SH-SY5Y (cell line): ENCODE data around the gene PLCL2.

ENCODE experiments used
- GATA2 ChIP-seq: IDR thresholded peaks from 2 replicates; pipeline ENCODE4 v1.6.1; 2011; ENCODE audit warnings: mild to moderate bottlenecking, low read depth, low read length
- GATA3 ChIP-seq: IDR thresholded peaks from 2 replicates; pipeline ENCODE4 v1.6.1; 2011; ENCODE audit warnings: low read depth, mild to moderate bottlenecking, low read length, moderate library complexity

PLCL2 gene

GRCh38 chr3:17013050-17013449, 128.3 kb downstream of the PLCL2 start:
- TF ChIP-seq GATA2 (no peak), GATA3 (no peak)

- TF ChIP-seq GATA3, result no peak
- no peak for TF ChIP-seq GATA2
Measured at GRCh38 chr3:17013571-17013970, 128.8 kb downstream of the PLCL2 start.

GRCh38 chr3:17014284-17014683, 129.5 kb downstream of the PLCL2 start:
- TF ChIP-seq GATA2, result no peak

- TF ChIP-seq GATA2, result no peak
- TF ChIP-seq GATA3, result no peak
Measured at GRCh38 chr3:17014709-17015108, 130.0 kb downstream of the PLCL2 start.

GRCh38 chr3:17021614-17022013, 136.9 kb downstream of the PLCL2 start:
- TF ChIP-seq GATA3 (no peak), GATA2 (no peak; the same call in 1 of the 2 replicates)

GRCh38 chr3:17023006-17023664, 138.4 kb downstream of the PLCL2 start:
- TF ChIP-seq GATA2 (no peak), GATA3 (no peak)

- TF ChIP-seq GATA3 (no peak), GATA2 (no peak)
Measured at GRCh38 chr3:17025594-17026139, 140.9 kb downstream of the PLCL2 start.

- TF ChIP-seq GATA3 (no peak), GATA2 (no peak)
Measured at GRCh38 chr3:17027318-17027717, 142.6 kb downstream of the PLCL2 start.

- TF ChIP-seq GATA2 (no peak), GATA3 (no peak)
Measured at GRCh38 chr3:17028363-17028762, 143.6 kb downstream of the PLCL2 start.

- no peak for TF ChIP-seq GATA3
- TF ChIP-seq GATA2, result no peak
Measured at GRCh38 chr3:17030438-17030837, 145.7 kb downstream of the PLCL2 start.

GRCh38 chr3:17030956-17031652, 146.3 kb downstream of the PLCL2 start:
- TF ChIP-seq GATA3 (no peak), GATA2 (no peak)

GRCh38 chr3:17032407-17033034, 147.8 kb downstream of the PLCL2 start:
- TF ChIP-seq GATA2 (no peak), GATA3 (no peak)

- no peak for TF ChIP-seq GATA3
- TF ChIP-seq GATA2, result no peak
Measured at GRCh38 chr3:17033516-17034168, 148.9 kb downstream of the PLCL2 start.

GRCh38 chr3:17035033-17035432, 150.3 kb downstream of the PLCL2 start:
- TF ChIP-seq GATA3 (no peak), GATA2 (no peak)
